ENCODE results near the gene TMEM17.
"Not testable (repeated sequence)": the region's sequence is repeated elsewhere in the genome, so short reads cannot be mapped to it uniquely, and the experiment has no call there.

TMEM17 gene, protein sequence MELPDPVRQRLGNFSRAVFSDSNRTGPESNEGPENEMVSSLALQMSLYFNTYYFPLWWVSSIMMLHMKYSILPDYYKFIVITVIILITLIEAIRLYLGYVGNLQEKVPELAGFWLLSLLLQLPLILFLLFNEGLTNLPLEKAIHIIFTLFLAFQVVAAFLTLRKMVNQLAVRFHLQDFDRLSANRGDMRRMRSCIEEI

GRCh38 chr2:62505750-62506420, at the start of gene TMEM17:
TSS of gene TMEM17 (minus strand) at chr2:62506195. CDS start at chr2:62506129, 66 bp downstream.
- ATAC-seq: peak; percentile 59 to 68

DNA sequence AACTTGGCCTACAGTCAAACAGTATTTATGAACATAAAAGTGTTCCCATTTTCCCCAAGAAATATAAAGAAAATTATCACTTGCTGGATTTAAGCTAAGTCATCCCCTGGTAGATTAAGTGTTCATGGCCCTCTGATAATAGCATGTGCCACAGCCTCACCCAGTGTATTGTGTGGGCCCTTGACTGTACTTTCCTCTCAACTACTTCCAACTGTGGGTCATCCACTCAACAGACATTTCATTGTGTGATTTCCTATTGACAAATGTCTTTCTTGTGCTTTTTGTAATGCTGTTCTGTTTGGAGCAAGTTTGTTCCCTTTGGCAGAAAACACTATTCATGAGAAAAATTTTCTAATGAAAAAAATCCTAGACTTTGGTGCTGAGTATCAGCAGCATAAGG, 48.4 kb upstream of the TMEM17 start:
- ATAC-seq: no peak

GRCh38 chr2:62550461-62550860, 44.5 kb upstream of the TMEM17 start:
- no peak for ATAC-seq

DNA sequence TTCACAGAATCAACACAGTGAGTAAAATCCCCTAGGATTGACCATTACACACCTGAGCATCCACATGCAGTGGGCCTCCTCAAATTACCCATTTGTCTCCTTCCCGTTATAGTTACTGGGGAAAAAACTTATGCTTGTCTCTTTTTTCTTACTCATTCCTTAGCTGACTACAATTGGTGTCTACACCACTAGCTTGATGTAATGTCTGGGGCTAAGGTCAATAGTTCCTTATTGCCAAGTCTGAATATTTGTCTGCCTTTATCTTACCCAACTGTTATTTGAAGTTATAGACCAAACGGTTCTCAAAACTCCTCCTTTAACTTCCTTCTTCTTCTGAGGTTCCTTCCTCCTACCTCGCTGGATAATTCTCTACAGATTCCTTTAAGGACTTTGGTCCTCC, 41.9 kb upstream of the TMEM17 start:
- no peak for ATAC-seq

DNA sequence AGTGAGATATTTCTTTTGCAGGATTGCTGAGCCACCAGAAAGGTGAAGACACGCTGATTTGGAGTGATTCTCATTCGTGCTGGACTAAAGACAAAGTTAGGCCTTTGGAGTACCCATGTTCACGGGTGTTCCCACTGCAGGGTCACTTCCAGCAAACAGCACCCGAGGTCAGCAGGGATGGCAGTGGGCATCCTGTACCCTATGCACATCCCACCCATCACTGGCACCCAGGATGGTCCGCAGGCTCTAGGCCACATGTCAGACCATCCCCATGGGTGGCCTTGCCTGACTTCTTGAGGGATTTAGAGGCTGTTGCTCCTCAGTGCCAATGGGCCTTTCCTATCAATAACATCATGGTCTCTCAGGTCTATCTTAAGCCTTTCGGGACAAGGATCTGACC, 39.3 kb upstream of the TMEM17 start:
- ATAC-seq: no peak

GRCh38 chr2:62540408-62541168, 34.6 kb upstream of the TMEM17 start:
- no peak for ATAC-seq

DNA sequence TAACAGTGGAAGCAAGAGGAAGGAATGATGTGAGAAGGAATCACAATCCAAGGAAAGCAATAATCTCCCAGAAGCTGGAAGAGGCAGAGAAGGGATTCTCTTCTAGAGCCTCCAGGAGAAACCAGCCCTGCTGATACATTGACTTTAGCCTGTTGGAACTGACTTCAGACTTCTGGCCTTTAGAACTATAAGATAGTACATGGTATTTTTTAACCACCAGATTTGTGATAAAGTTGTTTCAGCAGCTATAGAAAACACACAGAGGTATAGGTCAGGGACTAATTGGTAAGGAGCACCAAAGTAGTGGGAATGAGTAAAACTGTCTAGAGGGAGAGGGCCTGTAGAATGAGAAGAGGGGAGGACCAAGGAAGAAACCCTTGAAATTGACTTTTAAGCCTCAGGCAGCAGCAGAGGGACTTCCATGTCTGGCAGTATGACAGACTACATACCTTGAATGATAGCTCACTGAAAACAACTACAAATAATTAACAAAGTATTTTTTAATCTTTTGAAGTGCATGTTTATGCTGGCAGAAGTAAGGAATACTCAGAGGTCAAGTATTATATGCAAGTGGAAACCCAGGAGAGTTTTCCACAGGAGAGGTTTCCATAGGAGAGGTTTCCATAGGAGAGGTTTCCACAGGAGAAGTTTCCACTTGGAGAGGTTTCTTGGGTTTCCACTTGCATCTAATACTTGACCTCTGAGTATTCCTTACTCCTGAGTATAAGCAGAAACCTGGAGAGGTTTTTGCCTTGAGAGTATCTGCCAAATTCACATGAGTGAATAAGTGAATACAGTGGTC, 33.8 kb upstream of the TMEM17 start:
- ATAC-seq: no peak

DNA sequence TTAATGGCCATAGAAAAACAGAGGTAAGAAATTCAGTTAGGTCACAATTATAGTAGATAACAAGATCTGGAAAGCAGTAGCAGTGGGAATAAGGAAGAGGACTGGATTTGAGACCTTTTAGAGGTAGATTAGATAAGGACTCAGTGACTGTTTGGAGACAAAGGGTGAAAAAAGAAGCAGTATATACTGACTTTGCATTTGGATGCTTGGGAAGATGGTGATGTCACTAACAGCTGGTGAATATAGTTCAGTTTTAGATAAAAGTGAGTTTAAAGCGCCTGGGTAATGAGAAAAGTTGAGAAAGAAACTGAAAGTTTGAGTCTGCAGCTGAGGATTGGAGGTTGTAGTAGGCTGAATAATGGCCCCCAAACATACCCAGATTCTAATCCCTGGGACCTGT, 32.8 kb upstream of the TMEM17 start:
- no peak for ATAC-seq

GRCh38 chr2:62537814-62538213, 31.8 kb upstream of the TMEM17 start:
- no peak for ATAC-seq

DNA sequence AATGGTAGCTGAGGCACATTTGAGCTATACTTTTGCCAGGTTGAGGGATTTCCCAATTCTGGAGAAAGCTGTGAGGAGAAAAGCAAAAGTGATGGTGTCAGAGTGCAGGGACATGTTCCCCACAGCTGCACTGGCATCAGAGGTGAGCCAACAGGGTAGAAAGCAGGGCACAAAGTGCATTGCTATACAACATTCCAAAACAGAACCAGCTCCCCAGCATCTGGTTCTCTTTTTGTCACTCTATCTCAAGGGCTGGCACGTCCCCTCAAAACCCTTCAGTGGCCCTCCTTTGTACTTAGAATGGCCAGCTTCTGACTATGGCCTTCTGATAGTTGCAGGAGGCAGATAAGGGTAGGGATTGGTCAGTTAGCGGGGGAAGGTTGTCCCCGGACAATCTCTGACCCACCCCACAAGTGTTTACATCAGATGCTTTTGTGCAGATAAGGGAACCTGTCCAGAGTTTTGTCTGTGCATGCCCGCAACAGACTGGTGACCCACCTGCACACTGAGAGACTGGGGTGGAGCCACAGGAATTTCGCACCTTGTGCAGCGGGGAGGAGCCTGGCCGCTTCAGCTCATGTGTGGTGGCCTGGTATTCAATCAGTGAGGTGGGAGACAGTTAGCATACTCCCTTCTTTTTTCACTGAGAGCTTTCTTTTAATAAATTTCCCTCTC, 31.0 kb upstream of the TMEM17 start:
- ATAC-seq: no peak

GRCh38 chr2:62535521-62535920, 29.5 kb upstream of the TMEM17 start:
- ATAC-seq: not testable (repeated sequence)

- no peak for ATAC-seq
These were observed 25.6 kb upstream of the TMEM17 start for GRCh38 chr2:62531594-62531993.

- no peak for ATAC-seq
These were observed 23.8 kb upstream of the TMEM17 start for GRCh38 chr2:62529758-62530157.

DNA sequence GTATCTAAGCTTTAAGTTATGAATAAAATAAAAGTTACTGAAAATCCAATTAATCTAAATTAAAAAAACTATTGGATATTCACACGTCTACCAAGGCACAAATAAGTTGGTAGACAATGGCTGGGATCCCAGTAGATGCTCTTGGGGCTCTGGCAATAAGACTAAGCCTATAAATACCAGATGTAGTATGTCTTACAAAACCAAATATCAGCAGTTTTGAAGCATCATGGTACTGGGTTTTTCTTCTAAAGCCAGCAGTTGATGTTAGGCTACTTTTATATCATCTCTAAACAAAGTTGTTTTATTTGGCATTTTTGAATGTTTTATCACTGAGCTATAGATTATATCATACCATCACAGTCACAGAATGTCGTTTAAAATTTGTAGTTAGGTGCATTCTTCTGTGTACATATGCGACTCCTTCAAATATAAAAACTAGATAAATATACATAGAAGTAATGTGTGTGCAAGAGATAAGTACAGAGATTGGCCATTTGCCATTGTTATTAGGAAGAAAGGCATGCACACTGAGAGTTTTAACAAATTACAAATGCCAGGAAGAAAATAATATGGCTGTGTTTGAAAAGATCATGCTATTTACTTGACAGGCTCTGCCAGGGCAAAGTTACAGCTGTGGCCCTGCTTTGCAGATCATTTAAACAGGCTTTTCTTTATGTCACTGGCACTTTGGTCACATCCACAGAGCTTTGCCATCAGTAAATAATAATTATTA, 21.6 kb upstream of the TMEM17 start:
- ATAC-seq: no peak

GRCh38 chr2:62526531-62527381, 20.8 kb upstream of the TMEM17 start:
- no peak for ATAC-seq

DNA sequence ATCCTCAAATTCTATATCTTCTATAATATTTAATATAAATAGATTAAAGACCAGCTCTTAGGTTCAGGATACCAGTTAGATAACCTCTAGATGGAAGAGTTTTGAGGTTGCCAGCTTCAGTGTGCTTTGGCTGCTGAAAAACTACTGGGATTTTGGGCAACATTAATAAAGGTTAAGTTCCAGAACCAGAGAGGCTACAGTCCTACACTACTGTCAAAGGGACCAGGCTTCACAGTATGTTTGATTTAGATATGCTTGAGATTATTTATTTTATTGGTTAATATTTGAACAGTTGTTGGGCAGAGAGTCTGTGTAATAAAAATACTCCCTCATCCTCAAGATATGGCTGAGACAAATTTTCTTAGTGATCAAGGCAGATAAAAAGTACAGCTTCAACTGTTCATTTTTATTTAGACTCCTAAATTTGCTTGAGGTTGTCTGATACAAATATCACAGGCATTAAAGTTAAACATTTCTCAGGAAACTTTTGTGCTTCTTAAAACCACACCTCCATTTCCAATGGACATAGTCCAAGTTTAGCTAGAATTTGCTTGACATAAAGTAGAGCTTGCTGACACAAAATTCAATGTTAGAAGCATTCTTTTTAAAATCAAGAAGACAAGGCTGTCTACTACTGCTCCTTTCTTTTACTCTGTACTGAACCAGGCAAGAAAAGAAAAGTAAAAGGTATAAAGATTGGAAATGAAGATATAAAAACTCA, 19.7 kb upstream of the TMEM17 start:
- no peak for ATAC-seq

DNA sequence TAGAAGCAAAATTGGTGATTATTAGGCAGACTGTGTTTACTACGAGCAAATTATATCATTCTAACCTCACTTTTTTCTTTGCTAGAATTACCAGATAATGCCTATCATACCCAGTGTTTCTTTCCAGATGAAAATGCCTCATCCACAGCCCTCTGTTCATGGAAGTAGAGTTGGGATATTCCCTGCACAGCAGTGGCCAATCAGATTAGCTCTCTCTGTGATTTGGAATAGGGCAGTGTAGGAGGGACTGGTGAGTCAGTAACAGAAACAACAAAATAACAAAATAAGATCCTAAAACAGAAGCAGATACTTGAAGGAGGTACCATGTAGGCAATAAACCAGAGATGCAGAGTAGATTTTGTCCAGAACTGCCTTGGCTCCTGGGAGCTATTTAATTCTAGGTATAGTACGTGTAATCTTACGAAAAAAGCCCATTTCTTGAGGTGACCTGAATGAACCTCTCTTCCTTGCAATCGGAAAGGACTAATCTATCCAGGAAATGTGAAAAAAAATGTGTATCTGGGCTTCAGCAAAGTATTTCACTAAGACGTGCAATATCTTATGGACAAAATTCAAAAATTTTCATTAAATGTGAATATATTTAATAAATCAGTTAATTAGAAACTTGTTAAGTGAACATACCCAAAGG, 18.4 kb upstream of the TMEM17 start:
- no peak for ATAC-seq

DNA sequence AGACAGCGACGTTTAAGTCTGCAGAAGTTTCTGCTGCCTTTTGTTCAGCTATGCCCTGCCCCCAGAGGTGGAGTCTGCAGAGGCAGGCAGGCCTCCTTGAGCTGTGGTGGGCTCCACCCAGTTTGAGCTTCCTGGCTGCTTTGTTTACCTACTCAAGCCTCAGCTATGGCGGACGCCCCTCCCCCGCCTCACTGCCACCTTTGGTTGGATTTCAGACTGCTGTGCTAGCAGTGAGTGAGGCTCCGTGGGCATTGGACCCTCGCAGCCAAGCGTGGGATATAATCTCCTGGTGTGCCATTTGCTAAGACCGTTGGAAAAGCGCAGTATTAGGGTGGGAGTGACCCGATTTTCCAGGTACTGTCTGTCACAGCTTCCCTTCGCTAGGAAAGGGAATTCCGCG, 15.1 kb upstream of the TMEM17 start:
- ATAC-seq: not testable (repeated sequence)

DNA sequence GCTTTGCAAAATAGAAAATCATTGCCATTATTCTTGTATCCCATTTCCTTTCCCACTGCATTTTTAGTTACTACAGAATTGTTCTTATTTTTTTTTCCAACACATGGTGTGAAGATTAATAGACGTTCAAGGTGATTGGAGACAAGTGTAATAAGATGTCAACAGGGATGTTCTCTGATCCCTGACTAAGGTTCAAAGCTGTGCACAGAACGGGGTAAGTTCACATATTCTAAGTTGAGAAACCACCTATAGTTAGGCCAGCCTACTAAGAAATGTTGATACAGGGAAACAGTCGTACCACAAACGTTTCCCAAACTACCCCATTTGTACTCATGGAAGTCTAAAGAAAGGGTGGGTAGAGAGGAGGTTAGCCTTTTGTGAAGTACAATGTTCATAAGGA, 6.4 kb upstream of the TMEM17 start:
- no peak for ATAC-seq

DNA sequence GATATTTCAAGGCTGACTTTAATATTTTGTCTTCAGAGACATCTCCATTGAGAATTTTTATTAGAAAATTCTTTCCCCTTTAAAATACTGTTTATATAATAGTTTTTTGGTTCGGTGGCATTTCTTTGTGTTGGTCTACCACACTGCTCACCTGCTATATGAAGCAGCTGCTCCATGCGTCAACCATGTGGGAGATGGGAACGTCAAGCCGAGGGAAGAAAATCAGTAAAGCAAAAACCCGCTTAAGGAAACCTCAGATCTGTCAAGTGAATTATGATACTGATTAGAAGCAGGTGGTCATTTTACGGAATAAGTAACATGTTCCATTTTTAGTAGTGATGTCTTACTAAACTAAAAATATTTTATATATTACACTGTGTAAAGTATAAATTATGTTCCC, 5.6 kb upstream of the TMEM17 start:
- no peak for ATAC-seq
